Type B pancreatic cell (in vitro differentiated cells): ENCODE results near the gene CADPS. TPM values are rescaled to one million over a fixed set of nuclear protein-coding genes. Genes with fewer than 3 reads are reported as not detected.

Experiments
- DNase-seq: peaks from one replicate; pipeline ENCODE4 v3.0.0; 2021; ENCODE audit warnings: mixed read lengths; ENCODE audit not compliant: unreplicated experiment; ENCODE audit errors: extremely low spot score
- H3K27ac Mint-ChIP-seq: 2 replicates; pipeline ENCODE4 v1.8.0; 2021; ENCODE audit warnings: mild to moderate bottlenecking, mixed read lengths
- H3K27me3 Mint-ChIP-seq: 2 replicates; pipeline ENCODE4 v1.8.0; 2021; ENCODE audit warnings: mixed read lengths
- H3K36me3 Mint-ChIP-seq: 2 replicates; pipeline ENCODE4 v1.8.0; 2021; ENCODE audit warnings: mixed read lengths
- H3K4me1 Mint-ChIP-seq: one replicate; pipeline ENCODE4 v1.8.0; 2021; ENCODE audit warnings: mixed read lengths; ENCODE audit not compliant: unreplicated experiment
- H3K4me3 Mint-ChIP-seq: 2 replicates; pipeline ENCODE4 v1.8.0; 2021; ENCODE audit warnings: mild to moderate bottlenecking, mixed read lengths
- H3K9me3 Mint-ChIP-seq: 2 replicates; pipeline ENCODE4 v1.8.0; 2021; ENCODE audit warnings: mixed read lengths
- CTCF ChIP-seq: fragments of 200-600 bp; sonication (generic); conservative IDR thresholded peaks from 2 replicates; pipeline ENCODE4 v1.5.0; 2021; ENCODE audit warnings: antibody characterized with exemption, mild to moderate bottlenecking
- total RNA-seq: library from RNA; stranded (reverse); gene quantifications from 2 replicates; pipeline ENCODE4 v1.2.1, GENCODE V29; 2021; ENCODE audit warnings: low replicate concordance

Gene CADPS
- total RNA-seq, 1 donor from 2014 or later: 21.6 TPM

- no peak for TF ChIP-seq CTCF
- Mint-ChIP-seq H3K4me1 (peaks cover 10% of the 10 kb centered on the region), H3K36me3 (no peaks in the 10 kb centered on the region), H3K27ac (no peak overlapping the region), H3K9me3 (no peaks in the 10 kb centered on the region), H3K4me3 (no peak overlapping the region), H3K27me3 (peaks cover 4% of the 10 kb centered on the region)
- no peak for DNase-seq
Observed at GRCh38 chr3:62809369-62809768, 65.8 kb downstream of the CADPS start.

GRCh38 chr3:62805580-62806277 lies 69.5 kb downstream of the CADPS start:
- Mint-ChIP-seq H3K36me3 (no peaks in the 10 kb centered on the region), H3K27ac (no peak overlapping the region), H3K4me1 (peaks cover 10% of the 10 kb centered on the region), H3K4me3 (no peak overlapping the region), H3K9me3 (no peaks in the 10 kb centered on the region), H3K27me3 (peaks cover 7% of the 10 kb centered on the region)
- no peak for TF ChIP-seq CTCF
- no peak for DNase-seq

DNA sequence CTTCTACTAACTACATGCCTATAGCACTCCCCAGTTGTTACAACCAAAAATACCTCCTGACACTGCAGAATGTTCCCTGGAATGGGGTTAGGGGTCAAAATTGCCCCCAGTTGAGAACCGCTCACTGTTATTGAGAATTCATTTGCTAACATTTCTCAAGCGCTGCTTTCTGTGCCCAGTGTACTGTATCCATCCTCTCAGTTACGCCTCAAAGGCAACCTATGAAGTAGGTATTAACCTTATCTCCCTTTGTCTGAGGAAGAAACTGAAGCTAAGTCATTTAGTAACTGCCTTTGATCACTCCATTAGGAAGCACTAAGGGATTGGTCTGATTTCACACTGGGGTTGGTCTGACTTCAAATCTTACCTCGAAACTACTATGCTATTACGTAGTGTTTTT lies 70.1 kb downstream of the CADPS start:
- no peak for DNase-seq
- no peak for TF ChIP-seq CTCF
- Mint-ChIP-seq H3K9me3 (no peaks in the 10 kb centered on the region), H3K36me3 (no peaks in the 10 kb centered on the region), H3K4me3 (no peak overlapping the region), H3K27ac (no peak overlapping the region), H3K27me3 (peaks cover 7% of the 10 kb centered on the region), H3K4me1 (peaks cover 10% of the 10 kb centered on the region)

DNA sequence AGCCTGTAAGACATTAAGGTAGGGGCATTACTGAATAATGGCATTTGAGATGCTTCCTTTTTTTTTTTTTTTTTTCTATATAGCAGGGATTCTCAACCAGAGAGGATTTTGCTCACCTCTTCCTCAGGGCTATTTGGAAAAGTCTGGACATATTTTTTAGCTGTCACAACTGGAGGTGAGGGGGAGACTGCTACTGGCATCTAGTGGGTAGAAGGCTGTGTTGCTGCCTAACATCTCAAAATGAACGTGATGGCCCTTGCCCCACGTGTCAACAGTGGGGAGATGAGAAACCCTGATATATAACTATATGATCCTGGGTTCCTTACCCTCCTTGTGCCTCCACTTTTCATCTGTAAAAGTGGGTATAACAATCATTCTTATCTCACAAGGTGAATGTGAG lies 71.9 kb downstream of the CADPS start:
- Mint-ChIP-seq H3K27ac (no peak overlapping the region), H3K36me3 (no peaks in the 10 kb centered on the region), H3K27me3 (peaks cover 3% of the 10 kb centered on the region), H3K4me3 (no peak overlapping the region), H3K4me1 (peaks cover 10% of the 10 kb centered on the region), H3K9me3 (no peaks in the 10 kb centered on the region)
- DNase-seq: no peak
- TF ChIP-seq CTCF: no peak

GRCh38 chr3:62798000-62798399 lies 77.2 kb downstream of the CADPS start:
- Mint-ChIP-seq H3K4me1 (peaks cover 6% of the 10 kb centered on the region), H3K36me3 (no peaks in the 10 kb centered on the region), H3K9me3 (no peaks in the 10 kb centered on the region), H3K4me3 (no peak overlapping the region), H3K27ac (no peak overlapping the region), H3K27me3 (peaks cover 3% of the 10 kb centered on the region)
- no peak for TF ChIP-seq CTCF
- no peak for DNase-seq
